Uterus (tissue), 4 donors: ENCODE results near the gene HS3ST2. TPM values are rescaled to one million over a fixed set of nuclear protein-coding genes. Genes with fewer than 3 reads are reported as not detected.

Experiments
- DNase-seq, 2 donors: peaks; one replicate each; pipeline ENCODE4 v3.0.0-alpha.2; 2019 to 2020
- H3K27ac ChIP-seq, 2 donors: fragments of 200-600 bp; sonication (generic); 1 replicate in 1 of 2; 2 replicates in 1 of 2; pipeline ENCODE4 v1.5.1; 2016 to 2018
- H3K27me3 ChIP-seq, 2 donors: fragments of 200-600 bp; sonication (generic); one replicate each; pipeline ENCODE4 v1.5.1; 2018 to 2019; ENCODE audit warnings: control low read depth in 1 of 2
- H3K36me3 ChIP-seq, 2 donors: fragments of 200-600 bp; sonication (generic); one replicate each; pipeline ENCODE4 v1.5.1; 2019; ENCODE audit warnings: control low read depth in 1 of 2
- H3K4me1 ChIP-seq, 2 donors: fragments of 200-600 bp; sonication (generic); one replicate each; pipeline ENCODE4 v1.5.1; 2018 to 2019; ENCODE audit warnings: control low read depth in 1 of 2
- H3K4me3 ChIP-seq, 2 donors: fragments of 200-600 bp; sonication (generic); 1 replicate in 1 of 2; 2 replicates in 1 of 2; pipeline ENCODE4 v1.5.1; 2018 to 2019; ENCODE audit warnings: mild to moderate bottlenecking in 1 of 2
- H3K9me3 ChIP-seq, 2 donors: fragments of 200-600 bp; sonication (generic); one replicate each; pipeline ENCODE4 v1.5.1; 2019; ENCODE audit warnings: control low read depth in 1 of 2
- CTCF ChIP-seq, 4 experiments: fragments of 200-600 bp in 2 of 4; fragments of 450-650 bp in 2 of 4; sonication (generic) in 2 of 4; IDR thresholded peaks; one replicate each; pipeline ENCODE4 v1.5.1; 2016 to 2019; ENCODE audit warnings: antibody characterized with exemption in 4 of 4, mild to moderate bottlenecking in 2 of 4, moderate library complexity in 1 of 4
- POLR2A ChIP-seq, 2 donors: fragments of 450-650 bp; IDR thresholded peaks; one replicate each; pipeline ENCODE4 v1.6.1; 2016; ENCODE audit warnings: antibody characterized with exemption in 2 of 2, mild to moderate bottlenecking in 1 of 2, moderate library complexity in 1 of 2
- intact Hi-C: fragments of 100-400 bp; cut with DNase I; formaldehyde crosslinking; loops from one replicate; pipeline ENCODE4 v1.15.1; 2023; ENCODE audit warnings: low total_unique reads
- total RNA-seq, 4 donors: library from RNA; depleted of rRNA in 3 of 4; stranded (reverse); fragments of >200 nt in 3 of 4; gene quantifications; one replicate each; pipeline versions ENCODE4 v1.1.0 to v1.2.4, GENCODE V29; 2014 to 2023
- donor health status: DM: yes; HTN: yes; CAD: no.

Gene HS3ST2
- total RNA-seq, 4 donors from 2014 or later: 1.2 TPM; not detected in 3

- Histone ChIP-seq H3K4me1 (no peaks in the 10 kb centered on the region), H3K27me3 (no peaks in the 10 kb centered on the region), H3K4me3 (no peak overlapping the region), H3K36me3 (no peaks in the 10 kb centered on the region), H3K27ac (no peak overlapping the region), H3K9me3 (no peaks in the 10 kb centered on the region)
- no peak for DNase-seq
- intact Hi-C loops: no loop called here
- no peak for TF ChIP-seq CTCF (IDR thresholded peaks at IDR 0.05)
- TF ChIP-seq POLR2A (IDR thresholded peaks at IDR 0.05): no peak
Observed at GRCh38 chr16:22926105-22926751, 112.3 kb downstream of the HS3ST2 start.

GRCh38 chr16:22927306-22927705, 113.3 kb downstream of the HS3ST2 start:
- Histone ChIP-seq H3K4me3 (no peak overlapping the region), H3K9me3 (no peaks in the 10 kb centered on the region), H3K36me3 (no peaks in the 10 kb centered on the region), H3K27me3 (no peaks in the 10 kb centered on the region), H3K4me1 (no peaks in the 10 kb centered on the region), H3K27ac (no peak overlapping the region)
- DNase-seq: no peak
- intact Hi-C loops: no loop called here
- TF ChIP-seq CTCF (IDR thresholded peaks at IDR 0.05): no peak
- no peak for TF ChIP-seq POLR2A (IDR thresholded peaks at IDR 0.05)

GRCh38 chr16:22928882-22929435, 115.0 kb downstream of the HS3ST2 start:
- no peak overlapping the region for H3K4me3 ChIP-seq
- intact Hi-C loops: no loop called here
- TF ChIP-seq POLR2A (IDR thresholded peaks at IDR 0.05): no peak
- no peak for TF ChIP-seq CTCF (IDR thresholded peaks at IDR 0.05)
- H3K27ac ChIP-seq: no peak overlapping the region
- no peak for DNase-seq
- H3K27me3 ChIP-seq: no peaks in the 10 kb centered on the region
- no peaks in the 10 kb centered on the region for H3K4me1 ChIP-seq
- no peaks in the 10 kb centered on the region for H3K36me3 ChIP-seq
- no peaks in the 10 kb centered on the region for H3K9me3 ChIP-seq

- no peak for TF ChIP-seq POLR2A (IDR thresholded peaks at IDR 0.05)
- TF ChIP-seq CTCF (IDR thresholded peaks at IDR 0.05): no peak
- Histone ChIP-seq H3K27me3 (no peaks in the 10 kb centered on the region), H3K4me3 (no peak overlapping the region), H3K4me1 (no peaks in the 10 kb centered on the region), H3K36me3 (no peaks in the 10 kb centered on the region), H3K9me3 (no peaks in the 10 kb centered on the region), H3K27ac (no peak overlapping the region)
- no peak for DNase-seq
- intact Hi-C loops: no loop called here
Observed at GRCh38 chr16:22929461-22929860, 115.5 kb downstream of the HS3ST2 start.

GRCh38 chr16:22932032-22932771, 118.2 kb downstream of the HS3ST2 start:
- TF ChIP-seq CTCF (IDR thresholded peaks at IDR 0.05) (no peak), POLR2A (IDR thresholded peaks at IDR 0.05) (no peak)
- H3K9me3 ChIP-seq: no peaks in the 10 kb centered on the region
- intact Hi-C loops: no loop called here

More at GRCh38 chr16:22932032-22932771, 118.2 kb downstream of the HS3ST2 start:
- Histone ChIP-seq H3K27ac (no peak overlapping the region), H3K27me3 (no peaks in the 10 kb centered on the region), H3K4me3 (no peak overlapping the region), H3K36me3 (no peaks in the 10 kb centered on the region), H3K4me1 (no peaks in the 10 kb centered on the region)
- DNase-seq: no peak
